CD14-positive monocyte (primary cell): ENCODE data around the gene CACNG6. TPM values are rescaled to one million over a fixed set of nuclear protein-coding genes. Genes with fewer than 3 reads are reported as not detected.

Experiments used
- DNase-seq, 3 donors: peaks; one replicate each; pipeline ENCODE4 v3.0.0-alpha.2; 2011 to 2022
- H2AFZ ChIP-seq: 2 replicates; pipeline ENCODE4 v1.6.0; 2012; ENCODE audit warnings: mild to moderate bottlenecking, low read depth, low read length, inconsistent platforms; ENCODE audit not compliant: insufficient read depth, poor library complexity, severe bottlenecking
- H3K27ac ChIP-seq, 2 donors: 1 replicate in 1 of 2; 2 replicates in 1 of 2; pipeline ENCODE4 v1.5.1; 2012 to 2013; ENCODE audit warnings: low read length in 2 of 2, control low read depth in 1 of 2, inconsistent platforms in 1 of 2, low read depth in 1 of 2, mild to moderate bottlenecking in 1 of 2
- H3K27me3 ChIP-seq, 2 donors: one replicate each; pipeline versions ENCODE4 v1.6.0 to v1.6.1; 2011 to 2013; ENCODE audit warnings: low read length in 2 of 2; ENCODE audit not compliant: control insufficient read depth in 2 of 2, insufficient read depth in 2 of 2
- H3K36me3 ChIP-seq, 2 donors: replicated peaks in 1 of 2; 1 replicate in 1 of 2; 2 replicates in 1 of 2; pipeline versions ENCODE4 v1.5.1 to v1.6.1; 2012 to 2013; ENCODE audit warnings: low read length in 2 of 2, control low read depth in 1 of 2, inconsistent platforms in 1 of 2, mild to moderate bottlenecking in 1 of 2; ENCODE audit not compliant: insufficient read depth in 2 of 2, control insufficient read depth in 1 of 2
- H3K4me1 ChIP-seq, 2 donors: 1 replicate in 1 of 2; 2 replicates in 1 of 2; pipeline versions ENCODE4 v1.5.1 to v1.6.1; 2012 to 2013; ENCODE audit warnings: low read length in 2 of 2, control low read depth in 1 of 2, inconsistent platforms in 1 of 2, mild to moderate bottlenecking in 1 of 2, moderate library complexity in 1 of 2; ENCODE audit not compliant: insufficient read depth in 2 of 2, control insufficient read depth in 1 of 2
- H3K4me2 ChIP-seq: replicated peaks from 2 replicates; pipeline ENCODE3; 2012; ENCODE audit warnings: low read length, moderate library complexity, mild to moderate bottlenecking; ENCODE audit not compliant: poor library complexity, severe bottlenecking; ENCODE audit errors: extremely low read depth
- H3K4me3 ChIP-seq, 3 experiments: fragments of 200-600 bp in 1 of 3; sonication (generic) in 1 of 3; replicated peaks in 1 of 3; 1 replicate in 2 of 3; 2 replicates in 1 of 3; pipeline ENCODE4 v1.5.1; 2011 to 2013; ENCODE audit warnings: low read length in 3 of 3, mild to moderate bottlenecking in 3 of 3, control low read depth in 2 of 3, low read depth in 2 of 3, inconsistent platforms in 1 of 3, moderate library complexity in 1 of 3
- H3K79me2 ChIP-seq: 2 replicates; pipeline ENCODE4 v1.6.0; 2012; ENCODE audit warnings: mild to moderate bottlenecking, control low read depth, inconsistent platforms, low read length, moderate library complexity; ENCODE audit not compliant: insufficient read depth
- H3K9ac ChIP-seq: 2 replicates; pipeline ENCODE4 v1.6.0; 2017; ENCODE audit warnings: low read length, mild to moderate bottlenecking; ENCODE audit not compliant: insufficient read depth, poor library complexity, severe bottlenecking
- H3K9me3 ChIP-seq, 2 donors: replicated peaks in 1 of 2; 1 replicate in 1 of 2; 2 replicates in 1 of 2; pipeline versions ENCODE4 v1.5.1 to v1.6.1; 2012 to 2013; ENCODE audit warnings: low read length in 2 of 2, control low read depth in 1 of 2; ENCODE audit not compliant: control insufficient read depth in 1 of 2, insufficient read depth in 1 of 2
- H4K20me1 ChIP-seq: 2 replicates; pipeline ENCODE4 v1.6.0; 2012; ENCODE audit warnings: mild to moderate bottlenecking, low read length, control low read depth, moderate library complexity; ENCODE audit not compliant: insufficient read depth
- H3K27ac Mint-ChIP-seq, 7 donors: one replicate each; pipeline ENCODE4 v1.8.0; 2020; ENCODE audit warnings: mild to moderate bottlenecking in 7 of 7, mixed read lengths in 7 of 7, moderate library complexity in 6 of 7, inconsistent platforms in 2 of 7
- H3K27me3 Mint-ChIP-seq, 3 donors: one replicate each; pipeline ENCODE4 v1.8.0; 2021 to 2022; ENCODE audit warnings: low read depth in 3 of 3, mild to moderate bottlenecking in 3 of 3, mixed read lengths in 3 of 3, moderate library complexity in 3 of 3, inconsistent platforms in 1 of 3
- H3K36me3 Mint-ChIP-seq, 2 donors: one replicate each; pipeline ENCODE4 v1.8.0; 2020; ENCODE audit warnings: mixed read lengths in 2 of 2, inconsistent platforms in 1 of 2, mild to moderate bottlenecking in 1 of 2
- H3K4me1 Mint-ChIP-seq: one replicate; pipeline ENCODE4 v1.8.0; 2020; ENCODE audit warnings: mild to moderate bottlenecking, mixed read lengths
- H3K4me3 Mint-ChIP-seq, 2 donors: one replicate each; pipeline ENCODE4 v1.8.0; 2020; ENCODE audit warnings: mild to moderate bottlenecking in 2 of 2, mixed read lengths in 2 of 2, moderate library complexity in 1 of 2
- H3K9me3 Mint-ChIP-seq, 7 donors: one replicate each; pipeline ENCODE4 v1.8.0; 2020 to 2022; ENCODE audit warnings: mixed read lengths in 7 of 7, mild to moderate bottlenecking in 6 of 7, moderate library complexity in 6 of 7, inconsistent platforms in 2 of 7
- WGBS: methylation state at CpG from one replicate; pipeline ENCODE4 v1.1.5; 2013; ENCODE audit warnings: missing lambda C conversion rate; ENCODE audit not compliant: insufficient coverage; 5-methylcytosine and 5-hydroxymethylcytosine counted together
- intact Hi-C, 2 donors: fragments of 100-400 bp; cut with micrococcal nuclease; formaldehyde crosslinking; loops; one replicate each; pipeline versions ENCODE4 v1.15.0 to v1.15.1; 2023
- polyA plus RNA-seq, 3 donors: library from polyadenylated mRNA; depleted of rRNA in 1 of 3; unstranded in 2 of 3; stranded (reverse) in 1 of 3; fragments of 300-500 nt in 2 of 3; fragments of >200 nt in 1 of 3; fragmentation: Illumina TruSeq in 2 of 3; gene quantifications; 1 replicate in 2 of 3; 2 replicates in 1 of 3; pipeline ENCODE4 v1.2.3, GENCODE V29; 2012 to 2021
- TF ChIP-seq, protein P1 (sequence below): fragments of 200-600 bp; IDR thresholded peaks from one replicate; pipeline ENCODE4 v1.8.0; 2022; ENCODE audit warnings: antibody characterized with exemption, mild to moderate bottlenecking

Gene CACNG6
- polyA plus RNA-seq, 3 donors, result 0.08 to 0.18 TPM; not detected in 1

DNA sequence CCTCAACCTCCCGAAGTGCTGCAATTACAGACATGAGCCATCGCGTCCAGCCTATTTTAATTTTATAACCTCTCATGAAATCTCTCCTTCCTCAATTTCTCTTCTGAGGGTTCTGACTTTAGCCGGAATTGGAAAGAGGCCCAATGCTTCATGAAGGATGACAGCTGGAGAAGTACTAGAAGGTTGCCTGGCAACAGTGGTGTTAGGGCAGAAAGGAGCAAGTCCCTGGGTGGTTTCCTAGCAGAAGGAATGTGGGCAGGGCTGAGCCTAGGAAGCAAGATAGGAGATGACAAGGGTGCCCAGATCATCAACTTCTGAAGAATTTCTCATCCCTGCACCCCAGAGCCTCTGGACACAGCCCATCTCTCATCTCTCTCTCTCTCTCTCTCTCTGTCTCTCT, 25.8 kb downstream of the CACNG6 start:
- H3K4me2 ChIP-seq, result no peak overlapping the region
- peaks cover 0 to 4% of the 10 kb centered on the region in 2 donors for H3K9me3 ChIP-seq
- DNase-seq, result peak; percentile 76 to 78 (median 76)
- Mint-ChIP-seq H3K4me1 (peaks cover 73% of the 10 kb centered on the region), H3K9me3 (peaks cover 2 to 14% (median 11%) of the 10 kb centered on the region in 7 donors), H3K27me3 (peaks cover 11 to 16% (median 12%) of the 10 kb centered on the region in 3 donors), H3K4me3 (no peak overlapping the region), H3K36me3 (peaks cover 0 to 6% of the 10 kb centered on the region in 2 donors), H3K27ac (peak overlapping the region in 6 of 7 donors; percentile 96 to 100 (median 99))
- H4K20me1 ChIP-seq, result no peaks in the 10 kb centered on the region
- WGBS, result 80% methylated on average over 1 of the region's 4 CpGs
- H3K27ac ChIP-seq, result peak overlapping the region in 1 of 2 donors; percentile 95
- peaks cover 0 to 6% of the 10 kb centered on the region in 2 donors for H3K27me3 ChIP-seq
- no peaks in the 10 kb centered on the region for H3K79me2 ChIP-seq
- TF ChIP-seq, protein P1, sequence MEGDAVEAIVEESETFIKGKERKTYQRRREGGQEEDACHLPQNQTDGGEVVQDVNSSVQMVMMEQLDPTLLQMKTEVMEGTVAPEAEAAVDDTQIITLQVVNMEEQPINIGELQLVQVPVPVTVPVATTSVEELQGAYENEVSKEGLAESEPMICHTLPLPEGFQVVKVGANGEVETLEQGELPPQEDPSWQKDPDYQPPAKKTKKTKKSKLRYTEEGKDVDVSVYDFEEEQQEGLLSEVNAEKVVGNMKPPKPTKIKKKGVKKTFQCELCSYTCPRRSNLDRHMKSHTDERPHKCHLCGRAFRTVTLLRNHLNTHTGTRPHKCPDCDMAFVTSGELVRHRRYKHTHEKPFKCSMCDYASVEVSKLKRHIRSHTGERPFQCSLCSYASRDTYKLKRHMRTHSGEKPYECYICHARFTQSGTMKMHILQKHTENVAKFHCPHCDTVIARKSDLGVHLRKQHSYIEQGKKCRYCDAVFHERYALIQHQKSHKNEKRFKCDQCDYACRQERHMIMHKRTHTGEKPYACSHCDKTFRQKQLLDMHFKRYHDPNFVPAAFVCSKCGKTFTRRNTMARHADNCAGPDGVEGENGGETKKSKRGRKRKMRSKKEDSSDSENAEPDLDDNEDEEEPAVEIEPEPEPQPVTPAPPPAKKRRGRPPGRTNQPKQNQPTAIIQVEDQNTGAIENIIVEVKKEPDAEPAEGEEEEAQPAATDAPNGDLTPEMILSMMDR, result no peak
- peak overlapping the region in 1 of 3 experiments; percentile 14 for H3K4me3 ChIP-seq
- H3K36me3 ChIP-seq, result no peaks in the 10 kb centered on the region
- peaks cover 61 to 75% of the 10 kb centered on the region in 2 donors for H3K4me1 ChIP-seq
- H3K9ac ChIP-seq, result peak overlapping the region; percentile 38
- no peak overlapping the region for H2AFZ ChIP-seq
- intact Hi-C loops, result no loop called here

- H3K27ac ChIP-seq, result peak overlapping the region; percentile 93 to 95
These were observed 29.9 kb downstream of the CACNG6 start for GRCh38 chr19:54021363-54021762.

More at GRCh38 chr19:54021363-54021762, 29.9 kb downstream of the CACNG6 start:
- Histone ChIP-seq H2AFZ (no peak overlapping the region), H3K9ac (no peak overlapping the region), H4K20me1 (no peaks in the 10 kb centered on the region), H3K4me3 (no peak overlapping the region), H3K27me3 (no peaks in the 10 kb centered on the region), H3K4me1 (peaks cover 80 to 83% of the 10 kb centered on the region in 2 donors), H3K9me3 (peaks cover 0 to 4% of the 10 kb centered on the region in 2 donors), H3K79me2 (no peaks in the 10 kb centered on the region), H3K36me3 (no peaks in the 10 kb centered on the region), H3K4me2 (no peak overlapping the region)
- DNase-seq, result no peak
- intact Hi-C loops, result loop anchor here (5.0 to 10.0 kb wide), 5 partner anchors 39 to 199 kb away; partner anchors contain the start of gene NLRP12 (in 2 of the 2)
- peaks cover 0 to 4% of the 10 kb centered on the region in 2 donors for H3K36me3 Mint-ChIP-seq
- H3K27me3 Mint-ChIP-seq, result peaks cover under 1 to 4% (median 4%) of the 10 kb centered on the region in 3 donors
- peaks cover 83% of the 10 kb centered on the region for H3K4me1 Mint-ChIP-seq
- 94% methylated on average over 8 of the region's 8 CpGs for WGBS
- H3K27ac Mint-ChIP-seq, result peak overlapping the region; percentile 95 to 100 (median 99)
- TF ChIP-seq, protein P1, result no peak
- no peak overlapping the region for H3K4me3 Mint-ChIP-seq
- H3K9me3 Mint-ChIP-seq, result peaks cover 0 to 12% (median 6%) of the 10 kb centered on the region in 7 donors
